Muscle of leg (tissue), 11 donors: ENCODE data around the gene SMTN. TPM values are rescaled to one million over a fixed set of nuclear protein-coding genes. Genes with fewer than 3 reads are reported as not detected.
"Not testable (repeated sequence)": the region's sequence is repeated elsewhere in the genome, so short reads cannot be mapped to it uniquely, and the experiment has no call there.

Experiments
- DNase-seq: peaks from one replicate; pipeline ENCODE4 v3.0.0; 2013
- H3K27ac ChIP-seq: one replicate; pipeline ENCODE4 v1.5.1; 2013; ENCODE audit warnings: mild to moderate bottlenecking, low read length, control low read depth
- H3K27me3 ChIP-seq: one replicate; pipeline ENCODE4 v1.6.1; 2013; ENCODE audit warnings: low read length; ENCODE audit not compliant: control insufficient read depth, insufficient read depth
- H3K36me3 ChIP-seq: one replicate; pipeline ENCODE4 v1.6.1; 2013; ENCODE audit warnings: low read length; ENCODE audit not compliant: control insufficient read depth, insufficient read depth
- H3K4me1 ChIP-seq: one replicate; pipeline ENCODE4 v1.6.1; 2013; ENCODE audit warnings: low read length; ENCODE audit not compliant: control insufficient read depth, insufficient read depth
- H3K4me3 ChIP-seq: one replicate; pipeline ENCODE4 v1.5.1; 2013; ENCODE audit warnings: low read length, control low read depth
- H3K9me3 ChIP-seq: replicated peaks from 2 replicates; pipeline ENCODE4 v1.6.1; 2013; ENCODE audit warnings: low read depth, low read length; ENCODE audit not compliant: control insufficient read depth
- WGBS: methylation state at CpG from one replicate; pipeline ENCODE4 v1.1.5; 2013; ENCODE audit warnings: missing lambda C conversion rate; ENCODE audit not compliant: insufficient coverage; 5-methylcytosine and 5-hydroxymethylcytosine counted together
- polyA plus RNA-seq, 8 donors: library from polyadenylated mRNA; unstranded; fragments of 120-200 nt; gene quantifications; one replicate each; pipeline versions ENCODE4 v1.2.1 to v1.2.3, GENCODE V29; 2013; ENCODE audit warnings: inconsistent platforms in 1 of 8, low replicate concordance in 1 of 8; ENCODE audit not compliant: insufficient read length in 8 of 8, insufficient read depth in 1 of 8
- total RNA-seq: library from RNA; stranded (reverse); fragments of 120-200 nt; gene quantifications from one replicate; pipeline ENCODE4 v1.2.4, GENCODE V29; 2013

Gene SMTN
- total and polyA plus RNA-seq, 9 donors = 103 to 284 (median 165) TPM

- Histone ChIP-seq H3K27ac (no peak overlapping the region), H3K36me3 (peaks cover 54% of the 10 kb centered on the region), H3K27me3 (peaks cover 2% of the 10 kb centered on the region), H3K4me3 (no peak overlapping the region), H3K4me1 (peaks cover 37% of the 10 kb centered on the region), H3K9me3 (no peaks in the 10 kb centered on the region)
- peak; percentile 39 for DNase-seq
- WGBS = 76% methylated on average over 22 of the region's 33 CpGs
Measured at GRCh38 chr22:31103899-31104694, 23.0 kb downstream of the SMTN start.

- peaks cover 46% of the 10 kb centered on the region for H3K36me3 ChIP-seq
- DNase-seq = peak; percentile 50
- WGBS = 25% methylated on average over 25 of the region's 35 CpGs
- H3K27ac ChIP-seq = no peak overlapping the region
- no peaks in the 10 kb centered on the region for H3K9me3 ChIP-seq
- H3K27me3 ChIP-seq = peaks cover 2% of the 10 kb centered on the region
- H3K4me3 ChIP-seq = no peak overlapping the region
- H3K4me1 ChIP-seq = peaks cover 36% of the 10 kb centered on the region
Measured at GRCh38 chr22:31104869-31105268, 23.8 kb downstream of the SMTN start.

- Histone ChIP-seq H3K4me1 (peaks cover 36% of the 10 kb centered on the region), H3K27ac (peak overlapping the region; percentile 7), H3K9me3 (no peaks in the 10 kb centered on the region), H3K27me3 (peaks cover 2% of the 10 kb centered on the region), H3K4me3 (no peak overlapping the region), H3K36me3 (peaks cover 41% of the 10 kb centered on the region)
- WGBS = 70% methylated on average over 5 of the region's 11 CpGs
- peak; percentile 42 for DNase-seq
Measured at GRCh38 chr22:31105282-31105929, 24.3 kb downstream of the SMTN start.

- Histone ChIP-seq H3K36me3 (peaks cover 35% of the 10 kb centered on the region), H3K27me3 (peaks cover 2% of the 10 kb centered on the region), H3K4me1 (peaks cover 36% of the 10 kb centered on the region), H3K4me3 (no peak overlapping the region), H3K9me3 (no peaks in the 10 kb centered on the region), H3K27ac (peak overlapping the region; percentile 42)
- WGBS = 60% methylated on average over 1 of the region's 4 CpGs
- DNase-seq = peak; percentile 47
Measured at GRCh38 chr22:31106001-31106571, 25.0 kb downstream of the SMTN start.

GRCh38 chr22:31106731-31107177, 25.6 kb downstream of the SMTN start:
- Histone ChIP-seq H3K4me3 (peak overlapping the region; percentile 69), H3K9me3 (no peaks in the 10 kb centered on the region), H3K27ac (peak overlapping the region; percentile 93), H3K4me1 (peaks cover 36% of the 10 kb centered on the region), H3K36me3 (peaks cover 30% of the 10 kb centered on the region), H3K27me3 (peaks cover 2% of the 10 kb centered on the region)
- 16% methylated on average over 10 of the region's 14 CpGs for WGBS
- DNase-seq = peak; percentile 68

GRCh38 chr22:31107178-31107893, 26.2 kb downstream of the SMTN start, which contains the start of gene SELENOM:
TSS of gene SELENOM (minus strand) at chr22:31107568. CDS start at chr22:31107505, 63 bp downstream.
- Histone ChIP-seq H3K4me1 (peaks cover 36% of the 10 kb centered on the region), H3K4me3 (peak within 1 kb of the TSS; percentile 69), H3K9me3 (no peaks in the 10 kb centered on the region), H3K27me3 (peaks cover 2% of the 10 kb centered on the region), H3K36me3 (peaks cover 24% of the 10 kb centered on the region), H3K27ac (peak within 1 kb of the TSS; percentile 93)
- WGBS = 1% methylated on average over 64 of the region's 67 CpGs
- DNase-seq = peak; percentile 99

GRCh38 chr22:31107894-31108218, 26.7 kb downstream of the SMTN start:
- H3K27ac ChIP-seq = peak overlapping the region; percentile 64
- H3K9me3 ChIP-seq = no peaks in the 10 kb centered on the region
- peaks cover 36% of the 10 kb centered on the region for H3K4me1 ChIP-seq
- no peak for DNase-seq
- H3K27me3 ChIP-seq = peaks cover 2% of the 10 kb centered on the region
- peaks cover 20% of the 10 kb centered on the region for H3K36me3 ChIP-seq
- peak overlapping the region; percentile 69 for H3K4me3 ChIP-seq
- WGBS = 0% methylated on average over 3 of the region's 5 CpGs

GRCh38 chr22:31112547-31113091, 31.5 kb downstream of the SMTN start:
- DNase-seq, H3K4me3 ChIP-seq, H3K27ac ChIP-seq, H3K4me1 ChIP-seq, H3K27me3 ChIP-seq, H3K9me3 ChIP-seq, H3K36me3 ChIP-seq: not testable (repeated sequence)
- WGBS = 98% methylated on average over 6 of the region's 7 CpGs

GRCh38 chr22:31118046-31118820, 37.1 kb downstream of the SMTN start:
- peaks cover 31% of the 10 kb centered on the region for H3K4me1 ChIP-seq
- DNase-seq = no peak
- WGBS = 32% methylated on average over 3 of the region's 3 CpGs
- peak overlapping the region; percentile 84 for H3K27ac ChIP-seq
- H3K4me3 ChIP-seq = no peak overlapping the region
- no peaks in the 10 kb centered on the region for H3K27me3 ChIP-seq
- H3K36me3 ChIP-seq = no peaks in the 10 kb centered on the region
- no peaks in the 10 kb centered on the region for H3K9me3 ChIP-seq
